H1 (cell line): ENCODE data around the gene TDP1.

Source experiments
- ATF2 ChIP-seq: IDR thresholded peaks from 2 replicates; pipeline ENCODE4 v1.6.1; 2012; ENCODE audit warnings: low read length, inconsistent platforms
- CTCF ChIP-seq, 3 experiments: IDR thresholded peaks; 1 replicate in 2 of 3; 2 replicates in 1 of 3; pipeline versions ENCODE4 v1.5.1 to v1.6.1; 2011; ENCODE audit warnings: low read length in 3 of 3, mild to moderate bottlenecking in 3 of 3, inconsistent platforms in 2 of 3, low read depth in 1 of 3, moderate library complexity in 1 of 3; ENCODE audit not compliant: insufficient read depth in 1 of 3; ENCODE audit errors: control extremely low read depth in 1 of 3
- MAX ChIP-seq: IDR thresholded peaks from 2 replicates; pipeline ENCODE4 v1.6.1; 2012; ENCODE audit warnings: inconsistent platforms
- TBP ChIP-seq: IDR thresholded peaks from 2 replicates; pipeline ENCODE4 v1.6.1; 2011; ENCODE audit warnings: low read depth, low read length, improper control_type of control experiment
- ZNF274 ChIP-seq: IDR thresholded peaks from 2 replicates; pipeline ENCODE4 v1.7.0; 2012; ENCODE audit warnings: low read length, borderline replicate concordance; ENCODE audit errors: extremely low read depth

GRCh38 chr14:89956661-89957009 is 908 bp downstream of the TDP1 start:
- TF ChIP-seq MAX: no peak
- no peak for TF ChIP-seq ZNF274
- no peak for TF ChIP-seq CTCF (IDR thresholded peaks at IDR 0.05; ENCODE audit: control extremely low read depth in 1 of 3, insufficient read depth in 1 of 3, low read depth in 1 of 3, low read length in 3 of 3)
- TF ChIP-seq ATF2: no peak
- no peak for TF ChIP-seq TBP
